Stomach (tissue), 4 donors: Measurements from ENCODE around the gene EMC6.

Experiments
- EP300 ChIP-seq: sonication (generic); formaldehyde crosslinking; IDR thresholded peaks from one replicate; pipeline ENCODE4 v1.6.1; 2017; ENCODE audit warnings: antibody characterized with exemption
- POLR2A ChIP-seq, 4 donors: fragments of 450-650 bp; IDR thresholded peaks; one replicate each; pipeline ENCODE4 v1.6.1; 2016; ENCODE audit warnings: antibody characterized with exemption in 4 of 4, control low read depth in 2 of 4, mild to moderate bottlenecking in 1 of 4, moderate library complexity in 1 of 4
- TF ChIP-seq, protein P1 (sequence below), 7 experiments: fragments of 450-650 bp in 4 of 7; fragments of 200-600 bp in 3 of 7; sonication (generic) in 3 of 7; IDR thresholded peaks; one replicate each; pipeline ENCODE4 v1.5.1; 2016 to 2019; ENCODE audit warnings: antibody characterized with exemption in 7 of 7, control low read depth in 2 of 7, mild to moderate bottlenecking in 1 of 7

DNA sequence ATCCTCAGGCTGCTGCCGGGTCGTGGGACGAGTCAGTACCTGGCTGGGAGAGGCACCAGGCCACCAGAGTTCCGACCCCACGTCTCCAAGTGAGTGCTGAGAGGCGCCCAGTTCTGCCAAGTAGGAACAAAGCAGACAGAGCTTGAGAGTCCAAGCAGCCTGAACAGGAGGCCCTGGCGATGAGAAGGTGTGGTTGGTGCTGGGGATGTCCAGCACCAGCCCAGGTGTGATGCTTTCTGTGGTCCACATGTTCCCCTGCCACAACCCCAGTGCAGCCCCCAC is 11.1 kb upstream of the EMC6 start:
- TF ChIP-seq POLR2A (IDR thresholded peaks at IDR 0.05) (no peak), EP300 (no peak)
- TF ChIP-seq, protein P1, sequence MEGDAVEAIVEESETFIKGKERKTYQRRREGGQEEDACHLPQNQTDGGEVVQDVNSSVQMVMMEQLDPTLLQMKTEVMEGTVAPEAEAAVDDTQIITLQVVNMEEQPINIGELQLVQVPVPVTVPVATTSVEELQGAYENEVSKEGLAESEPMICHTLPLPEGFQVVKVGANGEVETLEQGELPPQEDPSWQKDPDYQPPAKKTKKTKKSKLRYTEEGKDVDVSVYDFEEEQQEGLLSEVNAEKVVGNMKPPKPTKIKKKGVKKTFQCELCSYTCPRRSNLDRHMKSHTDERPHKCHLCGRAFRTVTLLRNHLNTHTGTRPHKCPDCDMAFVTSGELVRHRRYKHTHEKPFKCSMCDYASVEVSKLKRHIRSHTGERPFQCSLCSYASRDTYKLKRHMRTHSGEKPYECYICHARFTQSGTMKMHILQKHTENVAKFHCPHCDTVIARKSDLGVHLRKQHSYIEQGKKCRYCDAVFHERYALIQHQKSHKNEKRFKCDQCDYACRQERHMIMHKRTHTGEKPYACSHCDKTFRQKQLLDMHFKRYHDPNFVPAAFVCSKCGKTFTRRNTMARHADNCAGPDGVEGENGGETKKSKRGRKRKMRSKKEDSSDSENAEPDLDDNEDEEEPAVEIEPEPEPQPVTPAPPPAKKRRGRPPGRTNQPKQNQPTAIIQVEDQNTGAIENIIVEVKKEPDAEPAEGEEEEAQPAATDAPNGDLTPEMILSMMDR (IDR thresholded peaks at IDR 0.05): no peak
